VCaP (cell line): ENCODE measurements around the gene GFRA1.

Experiments
- H3K27ac ChIP-seq: fragments of 450-650 bp; 2 replicates; pipeline ENCODE4 v1.5.1; 2017
- TF ChIP-seq, protein P1 (sequence below): fragments of 450-650 bp; conservative IDR thresholded peaks from 2 replicates; pipeline ENCODE4 v1.5.1; 2017; ENCODE audit warnings: mild to moderate bottlenecking, moderate library complexity

Gene GFRA1

DNA sequence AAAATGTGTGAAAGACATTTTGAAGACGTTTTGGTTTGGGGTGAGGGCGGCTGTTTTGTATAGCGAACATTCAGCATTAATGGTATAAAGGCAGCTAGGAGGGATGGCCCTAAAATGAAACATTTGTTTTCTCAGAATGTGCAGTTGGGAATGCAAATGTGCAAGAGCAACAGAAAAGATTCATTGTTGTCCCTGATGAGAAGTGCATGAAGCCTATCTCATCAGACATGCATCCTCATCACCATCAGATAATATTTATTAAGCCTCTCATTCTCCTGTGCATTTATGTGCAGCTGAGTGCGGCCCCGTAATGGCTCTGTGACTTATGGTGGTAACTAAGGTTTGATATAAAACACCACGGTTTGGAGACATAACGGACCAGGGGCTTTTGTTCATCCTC, 199.5 kb downstream of the GFRA1 start:
- TF ChIP-seq, protein P1, sequence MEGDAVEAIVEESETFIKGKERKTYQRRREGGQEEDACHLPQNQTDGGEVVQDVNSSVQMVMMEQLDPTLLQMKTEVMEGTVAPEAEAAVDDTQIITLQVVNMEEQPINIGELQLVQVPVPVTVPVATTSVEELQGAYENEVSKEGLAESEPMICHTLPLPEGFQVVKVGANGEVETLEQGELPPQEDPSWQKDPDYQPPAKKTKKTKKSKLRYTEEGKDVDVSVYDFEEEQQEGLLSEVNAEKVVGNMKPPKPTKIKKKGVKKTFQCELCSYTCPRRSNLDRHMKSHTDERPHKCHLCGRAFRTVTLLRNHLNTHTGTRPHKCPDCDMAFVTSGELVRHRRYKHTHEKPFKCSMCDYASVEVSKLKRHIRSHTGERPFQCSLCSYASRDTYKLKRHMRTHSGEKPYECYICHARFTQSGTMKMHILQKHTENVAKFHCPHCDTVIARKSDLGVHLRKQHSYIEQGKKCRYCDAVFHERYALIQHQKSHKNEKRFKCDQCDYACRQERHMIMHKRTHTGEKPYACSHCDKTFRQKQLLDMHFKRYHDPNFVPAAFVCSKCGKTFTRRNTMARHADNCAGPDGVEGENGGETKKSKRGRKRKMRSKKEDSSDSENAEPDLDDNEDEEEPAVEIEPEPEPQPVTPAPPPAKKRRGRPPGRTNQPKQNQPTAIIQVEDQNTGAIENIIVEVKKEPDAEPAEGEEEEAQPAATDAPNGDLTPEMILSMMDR = no peak
- H3K27ac ChIP-seq = no peak overlapping the region

DNA sequence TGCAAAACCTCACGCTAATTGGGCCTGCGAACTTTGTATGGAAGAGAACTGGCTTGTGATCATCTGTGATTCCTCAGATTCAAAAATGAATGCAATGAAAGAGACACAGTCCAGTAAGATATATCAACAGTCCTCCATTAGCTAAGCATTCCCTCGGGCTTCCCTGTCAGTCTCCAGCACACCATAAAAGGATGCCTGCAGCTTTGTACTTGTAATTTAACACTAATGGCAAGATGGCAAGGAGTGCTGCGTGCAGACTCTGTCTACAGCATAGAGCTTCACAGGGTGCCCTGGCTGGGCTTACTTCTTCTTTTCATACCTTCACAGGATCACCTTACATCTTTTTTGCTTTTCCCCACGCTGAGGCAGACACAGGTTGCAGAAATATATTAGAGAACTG, 200.0 kb downstream of the GFRA1 start:
- TF ChIP-seq, protein P1 = no peak
- no peak overlapping the region for H3K27ac ChIP-seq

DNA sequence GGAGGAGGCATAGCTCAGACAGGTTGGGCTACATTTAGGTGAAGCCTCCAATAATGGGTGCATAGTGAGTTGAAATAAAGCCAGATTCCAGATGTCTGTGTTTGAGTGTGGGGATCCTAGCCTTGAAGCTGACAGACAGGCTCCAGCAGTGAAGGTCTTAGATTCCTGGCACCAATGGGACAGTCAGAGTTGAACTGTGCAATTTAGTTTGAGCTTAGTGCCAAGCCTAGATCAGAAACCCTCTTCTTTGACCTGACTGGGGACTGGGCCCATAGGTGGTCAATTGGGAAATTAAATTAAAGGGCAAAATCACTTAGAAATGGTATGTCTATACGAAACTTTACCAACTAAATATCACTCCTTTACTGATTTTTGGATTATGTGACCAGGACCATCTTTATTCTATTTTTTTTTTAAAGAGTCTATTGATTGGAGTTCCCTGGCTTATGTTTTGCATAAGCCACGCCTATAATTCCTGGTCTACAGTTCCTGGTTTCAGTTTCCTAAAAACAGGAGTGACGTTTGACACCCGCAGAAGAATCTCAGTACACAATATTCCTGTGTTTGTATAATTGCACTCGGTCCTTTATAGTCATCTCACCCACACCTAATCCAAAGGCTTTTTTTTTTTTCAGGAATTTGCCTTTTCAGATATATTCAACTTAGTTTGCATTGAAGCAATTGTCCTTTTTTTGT, 201.4 kb downstream of the GFRA1 start:
- TF ChIP-seq, protein P1 = no peak
- no peak overlapping the region for H3K27ac ChIP-seq

DNA sequence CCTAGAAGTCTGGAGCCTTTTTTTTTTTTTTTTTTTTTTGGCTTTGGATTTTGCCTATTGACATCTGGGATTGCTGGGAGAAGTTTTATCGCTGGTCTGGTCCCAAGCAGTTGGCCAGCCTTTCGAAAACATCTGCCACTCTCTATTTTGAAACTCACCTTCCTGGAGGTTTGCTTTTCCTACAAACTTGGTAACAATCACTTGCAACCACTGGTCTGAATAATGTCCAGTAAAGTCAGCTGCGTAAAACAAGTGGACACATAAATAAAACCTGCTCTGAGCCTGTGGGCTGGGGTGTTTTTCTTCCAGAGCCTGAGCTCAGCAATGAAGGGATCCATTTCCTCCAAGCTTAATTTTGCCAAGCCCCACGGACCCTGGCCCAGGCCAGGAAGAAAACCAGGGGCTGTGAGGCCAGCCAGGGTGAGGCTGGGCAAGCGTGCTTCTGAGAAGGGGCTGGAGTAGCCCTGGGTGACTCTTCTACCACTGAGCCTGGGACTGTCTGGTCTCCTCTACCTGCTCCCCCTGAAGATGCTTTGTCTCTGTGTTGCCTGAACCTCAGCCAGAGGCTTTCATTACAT, 202.2 kb downstream of the GFRA1 start:
- no peak overlapping the region for H3K27ac ChIP-seq

DNA sequence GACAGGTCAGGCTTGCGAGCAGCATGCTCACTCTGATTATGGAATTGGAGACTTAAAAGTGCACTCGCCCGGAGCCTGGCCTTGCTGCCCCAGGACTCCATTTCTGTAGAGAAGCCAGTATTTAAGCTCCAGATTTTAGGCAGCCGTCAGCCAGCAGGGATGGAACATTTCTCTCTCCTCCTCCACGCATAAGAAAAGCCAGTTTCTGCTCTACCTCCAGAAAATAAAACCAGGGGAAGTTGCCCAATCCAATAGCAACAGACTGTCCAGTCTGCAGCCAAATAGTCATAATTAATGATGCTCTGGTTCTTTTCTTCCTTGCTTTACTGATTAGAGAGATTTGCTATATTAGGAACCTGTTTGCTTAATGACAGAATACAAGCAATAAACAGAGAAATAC, 203.2 kb downstream of the GFRA1 start:
- H3K27ac ChIP-seq = peak overlapping the region; percentile 52
- TF ChIP-seq, protein P1 = no peak

More for the DNA sequence above, 202.2 kb downstream of the GFRA1 start:
- TF ChIP-seq, protein P1 = no peak

DNA sequence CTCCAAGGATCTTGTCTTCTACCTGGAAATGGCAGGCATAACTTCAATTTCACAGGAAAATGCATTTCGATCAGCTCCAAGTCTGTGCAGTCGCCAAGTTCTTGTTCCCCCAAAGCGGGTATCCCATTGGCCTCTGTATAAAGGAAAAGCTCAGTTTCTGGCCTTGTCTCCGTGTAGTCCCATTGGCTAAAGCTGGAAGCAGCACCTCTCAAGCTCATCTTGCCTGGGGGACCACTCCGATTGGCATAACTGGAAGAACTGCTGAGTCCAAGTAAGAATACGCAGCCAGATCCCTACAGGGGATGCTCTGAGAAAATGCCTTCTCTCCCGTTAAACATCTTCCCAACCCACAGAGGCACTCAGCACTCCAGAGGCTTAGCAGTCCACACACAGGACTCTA, 205.2 kb downstream of the GFRA1 start:
- H3K27ac ChIP-seq = no peak overlapping the region
- TF ChIP-seq, protein P1 = no peak

DNA sequence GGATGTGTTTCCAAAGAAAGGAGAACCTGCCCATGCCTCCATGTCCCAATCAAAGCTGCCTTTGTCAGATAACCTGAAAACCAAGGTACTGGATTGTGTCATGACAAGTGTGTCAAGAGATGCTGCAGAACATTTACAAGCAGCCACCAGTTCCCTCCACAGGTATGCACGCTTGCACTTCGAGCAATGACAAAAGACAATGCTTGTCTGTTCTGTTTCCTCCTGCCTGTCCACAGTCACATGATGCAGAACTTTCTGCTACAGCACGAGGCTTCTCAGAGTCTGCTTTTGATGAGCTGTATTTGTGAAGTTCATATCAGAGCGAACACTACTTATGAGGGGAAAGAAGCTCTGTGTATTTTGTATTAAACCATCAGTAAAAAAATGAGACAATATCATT, 209.9 kb downstream of the GFRA1 start:
- TF ChIP-seq, protein P1 = no peak

More for the DNA sequence above, 209.9 kb downstream of the GFRA1 start:
- H3K27ac ChIP-seq = no peak overlapping the region
